T-helper 2 cell treated with Interferon-gamma antibody and Interleukin-4, amounts not matched to agents 5 μg/mL and 100 μg/mL, for 36 hours (primary cell): ENCODE measurements around the gene AFF2.

ENCODE experiments used
- DNase-seq: peaks from one replicate; pipeline ENCODE4 v3.0.0; 2021; ENCODE audit warnings: low spot score
- H3K27ac Mint-ChIP-seq: one replicate; pipeline ENCODE4 v1.8.0; 2021; ENCODE audit warnings: mild to moderate bottlenecking, mixed read lengths
- H3K27me3 Mint-ChIP-seq: one replicate; pipeline ENCODE4 v1.8.0; 2021; ENCODE audit warnings: low read depth, mixed read lengths
- H3K36me3 Mint-ChIP-seq: one replicate; pipeline ENCODE4 v1.8.0; 2021; ENCODE audit warnings: low read depth, mixed read lengths
- H3K4me1 Mint-ChIP-seq: one replicate; pipeline ENCODE4 v1.8.0; 2021; ENCODE audit warnings: low read depth, mixed read lengths
- H3K4me3 Mint-ChIP-seq: one replicate; pipeline ENCODE4 v1.8.0; 2022; ENCODE audit warnings: mild to moderate bottlenecking, moderate library complexity, mixed read lengths
- H3K9me3 Mint-ChIP-seq: one replicate; pipeline ENCODE4 v1.8.0; 2021; ENCODE audit warnings: mixed read lengths

The AFF2 gene

GRCh38 chrX:149010013-149010852 lies 509.8 kb downstream of the AFF2 start:
- no peak for DNase-seq
- Mint-ChIP-seq H3K4me1 (no peaks in the 10 kb centered on the region), H3K4me3 (no peak overlapping the region), H3K27me3 (no peaks in the 10 kb centered on the region), H3K36me3 (no peaks in the 10 kb centered on the region), H3K9me3 (no peaks in the 10 kb centered on the region), H3K27ac (no peak overlapping the region)

GRCh38 chrX:149010853-149011224 lies 510.4 kb downstream of the AFF2 start:
- Mint-ChIP-seq H3K4me3 (no peak overlapping the region), H3K4me1 (no peaks in the 10 kb centered on the region), H3K27ac (no peak overlapping the region), H3K36me3 (no peaks in the 10 kb centered on the region), H3K27me3 (no peaks in the 10 kb centered on the region), H3K9me3 (no peaks in the 10 kb centered on the region)
- no peak for DNase-seq

GRCh38 chrX:149013081-149013480 lies 512.7 kb downstream of the AFF2 start:
- Mint-ChIP-seq H3K4me1 (no peaks in the 10 kb centered on the region), H3K27ac (no peak overlapping the region), H3K4me3 (no peak overlapping the region), H3K9me3 (no peaks in the 10 kb centered on the region), H3K27me3 (no peaks in the 10 kb centered on the region), H3K36me3 (no peaks in the 10 kb centered on the region)
- no peak for DNase-seq

- H3K4me3 Mint-ChIP-seq, result no peak overlapping the region
- no peaks in the 10 kb centered on the region for H3K4me1 Mint-ChIP-seq
- H3K36me3 Mint-ChIP-seq, result no peaks in the 10 kb centered on the region
- H3K9me3 Mint-ChIP-seq, result peaks cover 7% of the 10 kb centered on the region
- no peak overlapping the region for H3K27ac Mint-ChIP-seq
- DNase-seq, result no peak
- no peaks in the 10 kb centered on the region for H3K27me3 Mint-ChIP-seq
These were observed 520.7 kb downstream of the AFF2 start for GRCh38 chrX:149021159-149021558.

- H3K4me3 Mint-ChIP-seq, result no peak overlapping the region
- H3K27ac Mint-ChIP-seq, result no peak overlapping the region
- H3K27me3 Mint-ChIP-seq, result no peaks in the 10 kb centered on the region
- H3K9me3 Mint-ChIP-seq, result peaks cover 7% of the 10 kb centered on the region
- H3K36me3 Mint-ChIP-seq, result no peaks in the 10 kb centered on the region
- no peaks in the 10 kb centered on the region for H3K4me1 Mint-ChIP-seq
- no peak for DNase-seq
These were observed 522.1 kb downstream of the AFF2 start for GRCh38 chrX:149022485-149022884.

- no peaks in the 10 kb centered on the region for H3K4me1 Mint-ChIP-seq
- DNase-seq, result no peak
- H3K9me3 Mint-ChIP-seq, result no peaks in the 10 kb centered on the region
- H3K36me3 Mint-ChIP-seq, result no peaks in the 10 kb centered on the region
- H3K27me3 Mint-ChIP-seq, result no peaks in the 10 kb centered on the region
- H3K27ac Mint-ChIP-seq, result no peak overlapping the region
- H3K4me3 Mint-ChIP-seq, result no peak overlapping the region
These were observed 532.0 kb downstream of the AFF2 start for GRCh38 chrX:149032449-149032848.

GRCh38 chrX:149036086-149036485 lies 535.7 kb downstream of the AFF2 start:
- no peaks in the 10 kb centered on the region for H3K36me3 Mint-ChIP-seq
- no peaks in the 10 kb centered on the region for H3K27me3 Mint-ChIP-seq
- H3K27ac Mint-ChIP-seq, result no peak overlapping the region
- no peak overlapping the region for H3K4me3 Mint-ChIP-seq
- H3K9me3 Mint-ChIP-seq, result no peaks in the 10 kb centered on the region
- DNase-seq, result no peak
- H3K4me1 Mint-ChIP-seq, result no peaks in the 10 kb centered on the region

- no peak for DNase-seq
- Mint-ChIP-seq H3K4me1 (no peaks in the 10 kb centered on the region), H3K9me3 (no peaks in the 10 kb centered on the region), H3K4me3 (no peak overlapping the region), H3K36me3 (no peaks in the 10 kb centered on the region), H3K27me3 (no peaks in the 10 kb centered on the region), H3K27ac (no peak overlapping the region)
These were observed 537.0 kb downstream of the AFF2 start for GRCh38 chrX:149037281-149037870.

GRCh38 chrX:149039057-149039456 lies 538.6 kb downstream of the AFF2 start:
- Mint-ChIP-seq H3K27me3 (no peaks in the 10 kb centered on the region), H3K36me3 (no peaks in the 10 kb centered on the region), H3K9me3 (no peaks in the 10 kb centered on the region), H3K4me1 (no peaks in the 10 kb centered on the region), H3K27ac (no peak overlapping the region), H3K4me3 (no peak overlapping the region)
- DNase-seq, result no peak

GRCh38 chrX:149040873-149041535 lies 540.6 kb downstream of the AFF2 start:
- H3K4me3 Mint-ChIP-seq, result no peak overlapping the region
- no peaks in the 10 kb centered on the region for H3K36me3 Mint-ChIP-seq
- no peaks in the 10 kb centered on the region for H3K4me1 Mint-ChIP-seq
- no peaks in the 10 kb centered on the region for H3K9me3 Mint-ChIP-seq
- no peak for DNase-seq
- H3K27ac Mint-ChIP-seq, result no peak overlapping the region
- no peaks in the 10 kb centered on the region for H3K27me3 Mint-ChIP-seq

- Mint-ChIP-seq H3K4me3 (no peak overlapping the region), H3K27ac (no peak overlapping the region), H3K9me3 (no peaks in the 10 kb centered on the region), H3K27me3 (no peaks in the 10 kb centered on the region), H3K4me1 (no peaks in the 10 kb centered on the region), H3K36me3 (no peaks in the 10 kb centered on the region)
- DNase-seq, result no peak
These were observed 543.0 kb downstream of the AFF2 start for GRCh38 chrX:149043401-149043800.

- Mint-ChIP-seq H3K4me3 (no peak overlapping the region), H3K27ac (no peak overlapping the region), H3K27me3 (no peaks in the 10 kb centered on the region), H3K9me3 (no peaks in the 10 kb centered on the region), H3K36me3 (no peaks in the 10 kb centered on the region), H3K4me1 (no peaks in the 10 kb centered on the region)
- no peak for DNase-seq
These were observed 544.1 kb downstream of the AFF2 start for GRCh38 chrX:149044471-149044870.

GRCh38 chrX:149045645-149046210 lies 545.3 kb downstream of the AFF2 start:
- Mint-ChIP-seq H3K36me3 (no peaks in the 10 kb centered on the region), H3K4me1 (no peaks in the 10 kb centered on the region), H3K9me3 (no peaks in the 10 kb centered on the region), H3K27me3 (no peaks in the 10 kb centered on the region), H3K4me3 (no peak overlapping the region), H3K27ac (no peak overlapping the region)
- DNase-seq, result no peak
